Neuronal stem cell (in vitro differentiated cells): Measurements from ENCODE around the gene PSMC1.

Experiments
- DNase-seq: peaks from one replicate; pipeline ENCODE4 v3.0.0-alpha.2; 2013; ENCODE audit warnings: low spot score
- H2AFZ ChIP-seq: one replicate; pipeline ENCODE4 v1.6.1; 2013; ENCODE audit warnings: mild to moderate bottlenecking, low read length, inconsistent platforms
- H2AK5ac ChIP-seq: 2 replicates; pipeline ENCODE4 v1.6.1; 2013; ENCODE audit warnings: low read depth, mild to moderate bottlenecking, inconsistent platforms, low read length, moderate library complexity, mixed read lengths
- H2BK120ac ChIP-seq: 2 replicates; pipeline ENCODE4 v1.6.1; 2013; ENCODE audit warnings: low read depth, mild to moderate bottlenecking, inconsistent platforms, low read length, moderate library complexity, mixed read lengths
- H2BK12ac ChIP-seq: one replicate; pipeline ENCODE4 v1.6.1; 2013; ENCODE audit warnings: low read length, inconsistent platforms
- H2BK15ac ChIP-seq: 2 replicates; pipeline ENCODE4 v1.6.1; 2013; ENCODE audit warnings: mild to moderate bottlenecking, low read length, inconsistent platforms, mixed read lengths
- H2BK5ac ChIP-seq: one replicate; pipeline ENCODE4 v1.6.1; 2013; ENCODE audit warnings: inconsistent platforms, mild to moderate bottlenecking, low read length, moderate library complexity
- H3K14ac ChIP-seq: one replicate; pipeline ENCODE4 v1.6.1; 2013; ENCODE audit warnings: low read length, inconsistent platforms
- H3K18ac ChIP-seq: 2 replicates; pipeline ENCODE4 v1.6.1; 2013; ENCODE audit warnings: low read length, inconsistent platforms
- H3K23ac ChIP-seq: 2 replicates; pipeline ENCODE4 v1.6.1; 2013; ENCODE audit warnings: low read depth, mild to moderate bottlenecking, mixed read lengths, low read length, inconsistent platforms; ENCODE audit not compliant: poor library complexity
- H3K27ac ChIP-seq: replicated peaks from 3 replicates; pipeline ENCODE4 v1.5.1; 2013; ENCODE audit warnings: low read length, inconsistent platforms
- H3K27me3 ChIP-seq, 3 experiments: 2 replicates each; pipeline ENCODE4 v1.6.1; 2013; ENCODE audit warnings: low read length in 3 of 3, mild to moderate bottlenecking in 2 of 3, inconsistent platforms in 1 of 3, low read depth in 1 of 3, mixed read lengths in 1 of 3, moderate library complexity in 1 of 3; ENCODE audit not compliant: control insufficient read depth in 3 of 3, insufficient read depth in 3 of 3
- H3K36me3 ChIP-seq, 2 donors: replicated peaks in 1 of 2; 2 replicates each; pipeline ENCODE4 v1.6.1; 2013; ENCODE audit warnings: low read length in 2 of 2; ENCODE audit not compliant: control insufficient read depth in 2 of 2, insufficient read depth in 2 of 2
- H3K4ac ChIP-seq: 2 replicates; pipeline ENCODE4 v1.6.1; 2013; ENCODE audit warnings: inconsistent platforms, mild to moderate bottlenecking, low read length, moderate library complexity
- H3K4me1 ChIP-seq, 2 donors: 1 replicate in 1 of 2; 2 replicates in 1 of 2; pipeline ENCODE4 v1.6.1; 2013; ENCODE audit warnings: low read length in 2 of 2, low read depth in 1 of 2; ENCODE audit not compliant: control insufficient read depth in 2 of 2, insufficient read depth in 1 of 2
- H3K4me2 ChIP-seq: one replicate; pipeline ENCODE4 v1.6.1; 2013; ENCODE audit warnings: mild to moderate bottlenecking, low read length, inconsistent platforms; ENCODE audit not compliant: insufficient read depth, poor library complexity, severe bottlenecking
- H3K4me3 ChIP-seq, 2 donors: 2 replicates each; pipeline ENCODE4 v1.5.1; 2013; ENCODE audit warnings: low read length in 2 of 2, mild to moderate bottlenecking in 2 of 2, inconsistent platforms in 1 of 2, moderate library complexity in 1 of 2
- H3K79me1 ChIP-seq: one replicate; pipeline ENCODE4 v1.6.1; 2013; ENCODE audit warnings: low read depth, mild to moderate bottlenecking, inconsistent platforms, low read length, moderate library complexity
- H3K9ac ChIP-seq: one replicate; pipeline ENCODE4 v1.6.1; 2013; ENCODE audit warnings: mild to moderate bottlenecking, low read depth, low read length, inconsistent platforms; ENCODE audit not compliant: poor library complexity
- H3K9me3 ChIP-seq, 2 donors: replicated peaks in 1 of 2; 2 replicates each; pipeline versions ENCODE3 to v1.6.1; 2013; ENCODE audit warnings: low read length in 2 of 2, mild to moderate bottlenecking in 2 of 2, inconsistent platforms in 1 of 2, low read depth in 1 of 2, mixed read lengths in 1 of 2, moderate library complexity in 1 of 2; ENCODE audit not compliant: control insufficient read depth in 2 of 2, insufficient read depth in 1 of 2
- H4K8ac ChIP-seq: one replicate; pipeline ENCODE4 v1.6.1; 2013; ENCODE audit warnings: low read depth, mild to moderate bottlenecking, inconsistent platforms, low read length, moderate library complexity
- H4K91ac ChIP-seq: one replicate; pipeline ENCODE4 v1.6.1; 2013; ENCODE audit warnings: low read length, low read depth, mild to moderate bottlenecking, inconsistent platforms; ENCODE audit not compliant: poor library complexity
- WGBS, 2 donors: extraction: QIAGEN DNeasy Blood & Tissue Kit; methylation state at CpG; one replicate each; pipeline ENCODE4 v1.1.7; 2013; ENCODE audit warnings: missing lambda C conversion rate in 2 of 2, mixed read lengths in 1 of 2; ENCODE audit not compliant: insufficient read length in 2 of 2, insufficient replicate concordance in 1 of 2; ENCODE audit errors: extremely low coverage in 2 of 2; 5-methylcytosine and 5-hydroxymethylcytosine counted together

Gene PSMC1

DNA sequence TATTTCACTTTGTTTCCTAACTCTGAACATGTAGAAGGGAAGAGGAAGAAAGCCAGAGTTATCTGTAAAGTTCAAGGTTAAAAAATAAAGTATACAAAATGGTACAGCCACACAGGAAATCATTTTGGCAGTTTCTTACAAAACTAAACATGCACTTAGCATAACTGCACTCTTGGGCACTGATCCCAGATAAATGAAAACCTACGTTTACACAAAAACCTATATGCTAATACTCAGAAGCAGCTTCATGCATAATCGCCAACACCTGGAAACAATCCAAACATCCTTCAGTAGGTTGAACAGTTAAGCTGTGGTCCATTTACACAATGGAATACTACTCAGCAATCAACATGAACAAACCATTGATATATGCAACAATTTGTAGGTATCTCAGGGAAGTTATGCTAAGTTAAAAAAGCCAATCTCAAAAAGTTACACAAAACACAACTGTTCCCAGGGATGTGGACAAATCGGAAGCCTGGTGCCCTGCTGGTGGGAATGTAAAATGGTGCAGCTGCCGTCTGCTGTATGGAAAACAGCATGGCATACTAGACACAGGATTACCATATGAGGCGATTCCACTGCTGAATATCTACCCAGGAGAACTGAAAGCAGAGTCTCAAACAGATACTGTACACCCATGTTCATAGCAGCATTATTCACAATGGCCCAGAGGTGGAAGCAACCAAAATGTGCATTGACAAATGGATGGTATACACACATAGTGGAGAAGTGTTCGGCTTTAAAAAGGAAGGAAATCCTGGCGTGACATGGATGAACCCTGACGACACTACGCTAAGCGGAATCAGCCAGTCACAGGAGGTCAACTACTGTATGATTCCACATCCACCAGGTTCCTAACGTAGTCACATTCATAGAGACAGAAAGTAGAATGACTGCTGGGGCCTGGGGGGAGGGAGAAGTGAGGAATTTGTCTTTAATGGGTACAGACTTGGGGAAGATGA, 37.7 kb downstream of the PSMC1 start:
- H2BK5ac ChIP-seq, result no peak overlapping the region
- H3K14ac ChIP-seq, result no peak overlapping the region
- no peaks in the 10 kb centered on the region for H3K9me3 ChIP-seq
- no peak overlapping the region for H3K4me3 ChIP-seq
- no peak overlapping the region for H3K4ac ChIP-seq
- H2BK15ac ChIP-seq, result no peak overlapping the region
- H4K91ac ChIP-seq, result no peak overlapping the region
- H2AK5ac ChIP-seq, result no peak overlapping the region
- H3K23ac ChIP-seq, result no peak overlapping the region
- no CpG with 5 or more reads among the region's 11 CpGs for WGBS, 2 donors
- no peaks in the 10 kb centered on the region for H3K27me3 ChIP-seq
- H4K8ac ChIP-seq, result no peak overlapping the region
- H3K79me1 ChIP-seq, result no peaks in the 10 kb centered on the region
- H3K9ac ChIP-seq, result no peak overlapping the region
- no peak overlapping the region for H2BK12ac ChIP-seq
- no peak overlapping the region for H3K27ac ChIP-seq
- H2AFZ ChIP-seq, result no peak overlapping the region
- H3K4me2 ChIP-seq, result no peak overlapping the region
- peaks cover 16 to 93% of the 10 kb centered on the region in 2 donors for H3K36me3 ChIP-seq
- peaks cover 1 to 3% of the 10 kb centered on the region in 2 donors for H3K4me1 ChIP-seq
- no peak overlapping the region for H3K18ac ChIP-seq
- DNase-seq, result no peak
- no peak overlapping the region for H2BK120ac ChIP-seq

DNA sequence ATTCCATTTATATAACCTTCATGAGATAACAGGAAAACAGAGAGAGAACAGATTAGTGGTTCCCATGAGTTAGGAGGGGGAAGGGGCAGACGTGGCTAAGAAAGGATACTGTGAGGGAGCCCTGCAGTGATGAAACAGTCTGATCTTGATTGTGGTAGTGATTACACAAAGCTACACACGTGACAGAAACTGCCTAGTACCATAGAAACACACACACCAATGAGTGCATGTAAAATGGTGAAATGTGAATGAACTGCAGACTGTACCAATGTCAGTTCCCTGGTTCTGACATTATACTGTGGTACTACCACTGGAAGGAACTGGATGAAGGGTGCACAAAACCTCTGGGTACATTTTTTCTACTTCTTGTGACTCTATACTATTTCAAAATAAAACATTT, 38.5 kb downstream of the PSMC1 start:
- Histone ChIP-seq H2BK5ac (no peak overlapping the region), H3K79me1 (no peaks in the 10 kb centered on the region), H2AFZ (no peak overlapping the region), H2BK120ac (no peak overlapping the region), H3K9ac (no peak overlapping the region), H3K9me3 (no peaks in the 10 kb centered on the region), H4K8ac (no peak overlapping the region), H3K27ac (no peak overlapping the region), H3K23ac (no peak overlapping the region), H3K4ac (no peak overlapping the region), H3K4me1 (peaks cover 0 to 1% of the 10 kb centered on the region in 2 donors), H3K18ac (no peak overlapping the region), H3K27me3 (no peaks in the 10 kb centered on the region), H3K36me3 (peaks cover 15 to 94% of the 10 kb centered on the region in 2 donors), H4K91ac (no peak overlapping the region), H2AK5ac (no peak overlapping the region), H2BK12ac (no peak overlapping the region), H3K4me3 (no peak overlapping the region), H2BK15ac (no peak overlapping the region), H3K14ac (no peak overlapping the region), H3K4me2 (no peak overlapping the region)
- DNase-seq, result no peak
- no CpG with 5 or more reads among the region's 2 CpGs for WGBS, 2 donors

DNA sequence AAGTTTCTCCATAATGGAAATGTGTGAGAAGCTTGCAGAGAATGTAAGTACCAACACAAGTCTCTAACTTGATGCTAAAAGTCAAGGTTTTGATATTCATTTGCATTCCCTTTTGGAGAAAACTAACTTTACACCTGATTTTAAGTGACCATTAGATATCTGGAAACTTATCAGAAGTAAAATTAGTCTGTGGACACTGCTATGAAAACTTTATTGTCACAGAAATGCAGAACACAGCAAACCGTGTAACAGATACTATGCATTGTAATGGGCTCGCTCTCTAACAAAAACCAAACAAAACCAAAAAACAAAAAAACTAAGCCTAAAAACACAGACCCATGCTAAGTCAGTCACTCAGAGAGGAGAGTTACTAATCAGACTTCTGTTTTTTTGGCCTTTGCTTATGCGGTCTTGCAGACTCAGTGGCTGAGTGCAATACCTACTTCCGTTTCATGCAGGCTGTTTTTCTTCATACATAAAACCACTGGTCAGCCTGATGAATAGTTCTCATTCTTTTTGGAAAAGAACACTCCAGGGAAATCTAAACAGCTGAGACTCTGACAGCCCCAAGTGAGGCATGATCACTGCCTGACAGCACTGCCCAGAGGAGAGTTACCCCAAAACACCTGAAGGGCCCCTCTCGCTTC, 39.6 kb downstream of the PSMC1 start:
- WGBS, 2 donors, result no CpG with 5 or more reads among the region's 5 CpGs

DNA sequence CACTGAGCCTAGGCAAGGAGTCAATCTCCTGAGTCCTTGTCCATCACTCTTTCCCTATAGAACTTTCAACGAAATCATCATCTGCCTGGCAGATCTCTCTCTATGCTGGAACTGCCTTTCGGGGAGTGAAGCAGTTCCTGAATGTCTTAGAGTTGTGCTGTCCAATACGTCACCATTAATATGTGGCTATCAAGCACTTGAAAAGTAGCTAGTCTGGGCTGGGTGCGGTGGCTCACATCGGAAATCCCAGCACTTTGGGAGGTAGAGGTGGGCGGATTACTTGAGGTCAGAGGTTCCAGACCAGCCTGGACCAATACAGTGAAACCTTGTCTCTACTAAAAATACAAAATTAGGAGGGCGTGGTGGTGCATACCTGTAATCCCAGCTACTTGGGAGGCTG, 40.3 kb downstream of the PSMC1 start:
- no peaks in the 10 kb centered on the region for H3K9me3 ChIP-seq
- H3K4me1 ChIP-seq, result peaks cover 0 to under 1% of the 10 kb centered on the region in 2 donors
- H2AK5ac ChIP-seq, result no peak overlapping the region
- no peak overlapping the region for H3K4me2 ChIP-seq
- no peak overlapping the region for H3K23ac ChIP-seq
- H2BK15ac ChIP-seq, result no peak overlapping the region
- no peaks in the 10 kb centered on the region for H3K79me1 ChIP-seq
- peaks cover 11 to 92% of the 10 kb centered on the region in 2 donors for H3K36me3 ChIP-seq
- H3K27me3 ChIP-seq, result no peaks in the 10 kb centered on the region
- H3K18ac ChIP-seq, result no peak overlapping the region
- H3K9ac ChIP-seq, result no peak overlapping the region
- H4K8ac ChIP-seq, result no peak overlapping the region
- H2BK120ac ChIP-seq, result no peak overlapping the region
- H2BK5ac ChIP-seq, result no peak overlapping the region
- H2BK12ac ChIP-seq, result no peak overlapping the region
- no peak overlapping the region for H3K27ac ChIP-seq
- H3K4ac ChIP-seq, result no peak overlapping the region
- no peak overlapping the region for H3K14ac ChIP-seq
- no peak overlapping the region for H4K91ac ChIP-seq
- H2AFZ ChIP-seq, result no peak overlapping the region
- H3K4me3 ChIP-seq, result no peak overlapping the region
- DNase-seq, result no peak
- no CpG with 5 or more reads among the region's 7 CpGs for WGBS, 2 donors

More for the DNA sequence above, 39.6 kb downstream of the PSMC1 start:
- Histone ChIP-seq H2BK120ac (no peak overlapping the region), H3K14ac (no peak overlapping the region), H3K4me1 (peaks cover 0 to 1% of the 10 kb centered on the region in 2 donors), H3K27ac (no peak overlapping the region), H2BK12ac (no peak overlapping the region), H2AFZ (no peak overlapping the region), H3K27me3 (no peaks in the 10 kb centered on the region), H3K9me3 (no peaks in the 10 kb centered on the region), H2AK5ac (no peak overlapping the region), H2BK15ac (no peak overlapping the region), H3K18ac (no peak overlapping the region), H3K4ac (no peak overlapping the region), H4K8ac (no peak overlapping the region), H2BK5ac (no peak overlapping the region), H3K36me3 (peaks cover 11 to 92% of the 10 kb centered on the region in 2 donors), H3K23ac (no peak overlapping the region), H4K91ac (no peak overlapping the region), H3K4me3 (no peak overlapping the region), H3K4me2 (no peak overlapping the region), H3K79me1 (no peaks in the 10 kb centered on the region), H3K9ac (no peak overlapping the region)
- DNase-seq, result no peak
